ENCODE data around the gene PCNT.

PCNT gene

DNA sequence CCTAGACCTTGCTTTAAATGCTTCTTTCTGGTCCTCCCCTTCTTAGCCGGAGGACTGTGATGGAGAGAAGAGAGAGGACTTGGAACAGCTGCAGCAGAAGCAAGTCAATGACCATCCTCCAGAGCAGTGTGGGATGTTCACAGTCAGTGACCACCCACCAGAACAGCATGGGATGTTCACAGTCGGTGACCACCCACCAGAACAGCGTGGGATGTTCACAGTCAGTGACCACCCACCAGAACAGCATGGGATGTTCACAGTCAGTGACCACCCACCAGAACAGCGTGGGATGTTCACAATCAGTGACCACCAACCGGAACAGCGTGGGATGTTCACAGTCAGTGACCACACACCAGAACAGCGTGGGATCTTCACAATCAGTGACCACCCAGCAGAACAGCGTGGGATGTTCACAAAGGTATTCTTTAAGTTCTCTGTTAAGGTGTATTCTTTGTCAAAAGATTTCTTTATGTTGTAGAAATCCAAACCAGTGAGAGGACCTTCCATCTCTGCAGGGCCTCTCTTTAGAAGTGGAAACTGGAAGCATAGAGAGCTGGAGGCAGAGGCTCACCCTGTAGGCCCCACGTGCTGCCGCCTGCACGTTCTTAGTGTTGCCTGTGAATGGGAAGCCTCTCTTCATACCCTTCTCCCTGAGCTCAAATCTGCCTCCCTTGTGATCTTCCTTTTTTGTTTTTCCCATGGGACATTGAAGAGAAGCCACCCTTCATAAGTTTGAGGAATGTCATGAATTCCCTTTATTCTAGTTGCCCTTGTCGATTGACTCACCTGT is 10.6 kb downstream of the PCNT start:
- DNase-seq = no peak

DNA sequence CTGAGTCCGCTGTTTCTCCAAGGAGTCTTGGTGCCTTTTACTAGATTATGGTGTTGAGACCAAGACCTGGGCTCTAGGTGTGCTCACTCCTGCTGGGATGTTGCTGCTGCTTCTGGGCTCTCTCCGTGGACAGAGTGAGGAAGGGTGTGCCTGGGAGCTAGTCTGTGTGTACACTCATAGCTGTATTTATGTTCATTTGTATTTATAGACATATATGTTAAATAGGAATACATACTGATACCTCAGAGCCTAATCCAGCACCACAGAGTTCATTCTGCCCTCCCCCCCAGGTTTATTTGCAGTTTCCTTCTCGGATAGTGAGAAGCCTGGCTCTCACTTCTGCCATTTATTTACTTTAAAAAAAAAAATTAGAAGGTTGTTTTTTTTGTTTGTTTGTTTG is 12.6 kb downstream of the PCNT start:
- DNase-seq = no peak

DNA sequence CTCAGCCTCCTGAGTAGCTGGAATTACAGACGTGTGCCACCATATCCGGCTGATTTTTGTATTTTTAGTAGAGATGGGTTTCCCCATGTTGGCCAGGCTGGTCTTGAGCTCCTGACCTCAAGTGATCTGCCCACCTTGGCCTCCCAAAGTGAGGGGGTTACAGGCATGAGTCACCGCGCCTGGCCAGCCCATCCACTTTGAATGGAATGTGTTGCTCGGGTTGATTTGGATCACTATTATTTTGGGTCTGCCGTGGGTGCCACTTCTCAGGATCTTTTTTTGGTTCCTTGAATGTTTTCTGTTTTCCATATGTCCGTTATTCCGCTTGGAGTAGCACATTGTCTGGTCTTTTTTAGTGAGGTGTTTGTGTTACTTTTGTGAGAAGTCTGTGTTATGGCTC is 17.0 kb downstream of the PCNT start:
- DNase-seq = no peak

DNA sequence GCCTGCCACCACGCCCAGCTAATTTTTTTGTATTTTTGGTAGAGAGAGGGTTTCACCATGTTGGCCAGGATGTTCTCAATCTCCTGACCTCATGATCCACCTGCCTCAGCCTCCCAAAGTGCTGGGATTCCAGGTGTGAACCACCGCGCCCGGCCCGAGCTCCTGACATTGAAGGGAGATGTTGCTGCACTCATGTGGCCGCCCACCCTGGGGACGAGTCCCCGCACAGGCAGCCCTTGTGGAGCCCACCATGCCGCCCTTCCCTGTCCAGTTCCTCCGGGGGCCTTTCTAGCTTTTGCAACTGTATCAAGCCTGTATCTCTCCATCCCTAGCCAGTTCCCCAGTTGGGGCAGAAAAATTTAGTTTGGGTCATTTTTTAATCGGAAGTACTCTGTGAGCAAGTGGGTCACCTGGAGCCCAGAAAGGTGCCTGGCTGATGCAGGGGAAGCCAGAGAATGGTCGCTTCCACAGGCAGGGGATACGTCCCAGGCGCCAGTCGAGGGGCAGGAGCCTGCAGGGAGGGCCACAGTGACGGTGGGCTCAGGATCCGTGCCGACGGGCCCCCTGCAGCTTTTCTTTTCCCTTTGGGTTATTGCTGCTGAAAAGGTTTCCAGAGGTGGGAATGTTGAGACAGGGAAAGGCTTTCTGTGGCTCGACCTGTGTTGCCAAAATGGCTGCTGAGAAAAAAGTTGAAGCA is 20.4 kb downstream of the PCNT start:
- no peak for DNase-seq

DNA sequence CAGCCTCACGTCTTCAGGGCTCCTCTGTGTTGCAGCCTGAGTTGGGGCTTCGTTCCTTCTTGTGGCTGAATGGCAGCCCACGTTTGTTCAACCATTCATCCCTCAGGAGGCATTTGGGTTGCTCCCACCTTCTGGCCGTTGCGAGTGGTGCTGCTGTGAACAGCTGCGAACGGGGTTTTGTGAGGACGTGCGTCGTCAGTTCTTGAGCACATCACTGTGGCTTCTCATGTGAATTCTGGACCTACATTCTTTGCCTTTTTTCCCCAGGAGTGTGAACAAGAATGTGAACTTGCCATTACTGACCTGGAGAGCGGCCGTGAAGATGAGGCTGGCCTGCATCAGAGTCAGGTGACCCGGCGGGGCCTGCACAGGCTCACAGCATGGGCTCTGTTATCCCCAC is 21.9 kb downstream of the PCNT start:
- no peak for DNase-seq

DNA sequence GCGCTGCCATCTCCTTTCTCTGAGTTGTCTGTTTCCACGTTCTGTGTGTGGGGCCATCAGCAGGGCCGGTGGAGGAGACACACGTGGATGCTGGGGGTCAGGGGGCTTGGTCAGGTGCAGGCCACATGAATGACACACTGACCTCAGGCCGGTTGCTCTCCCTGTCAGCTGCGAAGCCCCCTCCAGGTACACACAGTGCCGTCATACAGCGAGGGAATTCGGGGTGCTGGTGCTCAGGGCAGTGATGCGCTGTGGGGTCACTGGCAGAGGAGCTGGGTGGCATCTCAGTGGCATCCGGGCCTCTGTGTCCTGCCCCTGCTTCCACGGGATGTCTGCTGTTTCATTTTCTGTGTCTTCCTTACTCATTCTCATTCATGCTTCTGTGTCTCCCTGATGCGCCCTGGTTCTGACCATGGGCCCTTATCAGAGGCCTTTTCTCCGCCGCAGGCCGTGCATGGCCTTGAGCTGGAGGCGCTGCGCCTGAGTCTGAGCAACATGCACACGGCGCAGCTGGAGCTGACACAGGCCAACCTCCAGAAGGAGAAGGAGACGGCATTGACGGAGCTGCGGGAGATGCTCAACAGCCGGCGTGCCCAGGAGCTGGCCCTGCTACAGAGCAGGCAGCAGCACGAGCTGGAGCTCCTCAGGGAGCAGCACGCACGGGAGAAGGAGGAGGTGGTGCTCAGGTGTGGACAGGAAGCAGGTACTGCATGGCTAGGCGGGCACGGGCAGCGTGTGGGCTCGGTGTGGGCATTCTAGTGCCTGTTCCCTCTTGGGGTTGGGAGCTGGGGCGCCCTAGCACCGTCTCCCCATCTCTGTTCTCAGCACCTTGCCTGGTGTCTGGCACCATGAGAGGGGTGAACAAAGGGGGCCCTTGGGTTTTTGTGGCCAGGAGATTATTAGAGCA is 22.6 kb downstream of the PCNT start:
- DNase-seq = no peak

DNA sequence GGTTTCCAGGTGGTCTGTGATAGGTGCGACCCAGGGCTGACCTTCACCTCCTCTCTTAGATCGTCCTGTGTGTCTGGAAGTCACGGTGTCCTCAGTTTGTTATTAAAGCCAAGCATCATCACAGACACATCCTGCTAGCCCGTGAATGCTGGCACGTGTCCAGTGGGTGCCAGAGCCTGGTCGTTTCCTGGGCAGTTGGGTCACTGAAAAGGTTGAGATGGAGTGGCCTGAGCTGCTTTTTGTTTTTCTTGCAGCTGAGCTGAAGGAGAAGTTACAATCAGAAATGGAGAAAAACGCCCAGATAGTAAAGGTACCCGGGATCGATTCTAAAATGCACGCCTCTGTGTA is 23.2 kb downstream of the PCNT start:
- DNase-seq = no peak

DNA sequence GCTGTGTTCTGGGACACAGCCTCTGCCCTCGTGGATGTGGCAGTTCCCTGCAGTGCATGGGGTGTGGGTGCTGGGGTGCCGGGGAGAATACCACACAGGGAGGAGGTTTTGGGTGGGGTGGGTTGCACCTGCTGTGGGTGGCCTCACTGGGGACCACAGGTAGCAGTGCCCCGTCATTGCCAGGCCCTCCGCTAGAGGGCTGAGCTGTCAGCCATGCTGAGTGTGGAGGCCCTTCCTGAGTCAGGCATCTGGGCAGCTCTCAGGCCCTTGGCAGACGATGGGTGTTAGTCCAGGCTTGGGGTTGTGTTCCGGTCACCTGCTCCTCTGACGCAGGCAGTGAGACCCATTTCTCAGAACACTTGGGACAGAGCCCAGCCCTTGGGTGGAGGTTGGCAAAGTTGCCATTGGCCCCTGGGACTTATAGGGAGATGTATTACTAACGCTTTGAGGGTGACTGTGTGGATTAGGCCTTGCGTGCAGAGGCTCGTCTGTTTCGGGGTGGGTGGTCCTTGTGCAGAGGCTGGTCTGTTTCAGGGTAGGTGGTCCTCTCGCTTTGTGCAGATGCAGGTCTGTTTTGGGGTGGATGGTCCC is 23.9 kb downstream of the PCNT start:
- no peak for DNase-seq

DNA sequence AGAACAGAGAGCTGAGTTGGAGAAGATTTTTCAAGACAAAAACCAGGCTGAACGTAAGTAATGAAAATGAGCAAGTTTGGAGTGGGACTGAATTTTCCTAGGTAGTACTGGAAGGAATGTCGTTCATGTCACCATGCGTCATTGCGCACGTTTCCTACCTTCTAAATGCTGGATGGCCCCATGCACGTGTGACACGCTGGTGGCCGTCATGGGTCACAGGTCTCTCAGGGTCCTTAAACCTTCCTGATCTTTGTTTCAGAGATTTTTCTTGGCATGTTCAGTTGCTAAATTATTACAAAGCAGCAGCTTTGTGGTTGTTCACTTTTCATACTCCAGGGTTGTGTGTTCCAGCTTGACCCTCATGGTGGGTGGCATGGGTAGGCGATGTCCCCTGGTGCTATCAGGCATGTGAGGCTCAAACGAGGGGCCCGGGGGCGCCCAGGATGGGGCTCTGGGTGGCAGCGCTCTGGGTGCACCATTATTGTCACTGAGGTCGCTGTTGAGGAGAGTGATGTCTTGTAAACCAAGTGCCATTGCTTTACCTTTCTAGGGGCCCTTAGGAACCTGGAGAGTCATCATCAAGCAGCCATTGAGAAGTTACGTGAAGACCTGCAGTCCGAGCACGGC is 25.3 kb downstream of the PCNT start:
- DNase-seq = no peak

DNA sequence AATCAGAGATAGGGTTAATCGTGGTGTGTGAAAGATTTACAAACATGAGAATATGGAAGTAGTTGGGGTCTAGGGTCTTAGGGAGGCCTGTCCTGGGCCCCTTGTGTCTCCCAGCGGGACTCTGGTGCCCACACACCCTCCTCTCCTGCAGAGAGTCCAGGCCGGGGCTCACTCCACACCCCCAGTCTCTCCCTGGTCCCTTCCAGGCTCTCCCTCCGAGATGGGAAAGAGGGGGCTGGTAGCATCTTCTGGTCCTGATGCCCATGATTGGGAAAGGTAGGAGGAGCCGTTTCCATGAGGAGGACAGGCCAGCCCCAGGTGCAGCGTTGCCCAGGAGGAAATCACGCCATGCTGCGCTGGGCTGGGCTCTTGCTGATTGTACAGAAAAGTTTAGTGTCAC is 26.6 kb downstream of the PCNT start:
- no peak for DNase-seq

DNA sequence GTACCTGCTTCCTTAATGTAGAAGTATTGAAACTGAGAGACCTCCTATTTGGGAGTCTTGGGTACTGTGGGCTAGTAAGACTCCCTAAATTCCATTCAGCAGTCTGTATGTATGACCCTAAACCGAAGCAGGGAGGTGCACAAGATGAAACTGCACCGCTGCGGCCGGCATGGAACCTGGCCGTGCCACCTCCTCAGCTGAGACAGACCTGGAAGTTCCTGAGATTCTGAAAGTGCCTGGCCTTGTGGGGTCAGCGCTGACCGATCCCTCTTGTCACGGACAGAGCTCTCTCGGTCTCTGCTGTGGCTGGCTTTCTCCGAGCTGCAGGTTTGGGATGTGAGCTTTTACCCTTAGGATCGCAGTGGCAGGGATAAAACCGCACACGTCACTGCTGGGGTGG is 27.0 kb downstream of the PCNT start:
- no peak for DNase-seq

DNA sequence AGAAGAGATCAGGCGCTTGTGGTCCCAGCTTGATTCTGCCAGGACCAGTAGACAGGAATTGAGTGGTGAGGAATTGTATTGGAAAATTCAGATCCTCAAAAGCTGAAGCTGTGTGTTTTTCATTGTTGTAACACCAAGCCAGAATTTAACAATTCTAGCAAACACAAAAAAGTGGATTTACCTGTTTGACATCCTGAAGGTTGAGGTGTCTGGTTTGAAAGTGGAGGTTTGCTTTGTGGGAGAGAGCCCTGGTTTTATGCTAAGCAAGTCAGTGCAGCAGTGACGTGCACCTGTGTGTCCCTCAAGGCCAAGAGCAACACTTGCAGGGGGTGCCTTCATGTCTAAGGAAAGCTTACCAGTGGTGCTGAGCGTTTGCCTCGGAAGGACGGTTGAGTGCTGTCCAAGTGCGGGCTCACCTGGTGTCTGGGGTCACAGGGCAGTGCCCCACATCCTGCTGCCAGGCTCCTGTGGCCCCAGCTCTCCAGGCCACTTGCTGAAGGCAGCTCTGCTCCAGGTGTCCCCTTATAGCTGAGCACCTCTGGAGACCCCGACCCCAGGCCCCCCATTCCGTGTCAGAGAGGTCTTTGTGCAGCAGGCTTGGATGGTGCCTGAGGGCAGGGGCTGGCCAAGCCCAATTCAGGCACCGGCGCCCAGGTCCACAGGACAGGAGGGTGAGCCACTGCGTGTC is 27.7 kb downstream of the PCNT start:
- DNase-seq = no peak

DNA sequence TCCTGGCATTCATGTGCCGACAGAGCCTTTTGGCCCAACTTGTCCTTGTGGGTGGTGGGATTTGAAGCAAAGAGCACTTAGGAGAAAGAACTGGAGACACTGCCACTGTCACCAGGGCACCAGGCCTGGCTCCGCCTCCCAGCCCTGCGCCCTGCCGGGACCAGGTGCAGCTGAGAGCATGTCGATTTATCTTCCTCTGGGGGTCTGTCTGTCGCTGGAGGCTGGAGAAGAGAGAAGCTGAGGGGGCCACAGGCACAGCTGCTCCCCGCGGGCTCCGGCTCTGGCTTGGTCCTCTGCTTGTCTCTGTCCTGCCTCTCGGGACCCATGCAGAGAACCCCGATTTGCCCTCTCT is 28.2 kb downstream of the PCNT start:
- DNase-seq = no peak

DNA sequence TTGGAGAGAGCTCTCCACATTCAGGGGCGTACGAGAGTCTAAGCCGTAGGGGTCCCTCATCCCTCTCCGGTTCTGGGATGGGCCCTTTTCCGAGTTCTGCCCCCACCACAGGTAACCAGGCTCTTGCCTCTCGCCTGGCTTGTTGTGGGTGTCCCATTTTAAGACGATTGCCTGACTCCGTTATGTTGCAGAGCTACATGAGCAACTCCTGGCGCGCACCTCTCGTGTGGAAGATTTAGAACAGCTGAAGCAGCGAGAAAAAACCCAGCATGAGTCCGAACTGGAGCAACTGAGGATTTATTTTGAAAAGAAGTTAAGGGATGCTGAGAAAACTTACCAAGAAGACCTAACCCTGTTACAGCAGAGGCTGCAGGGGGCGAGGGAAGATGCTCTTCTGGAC is 29.0 kb downstream of the PCNT start:
- no peak for DNase-seq

DNA sequence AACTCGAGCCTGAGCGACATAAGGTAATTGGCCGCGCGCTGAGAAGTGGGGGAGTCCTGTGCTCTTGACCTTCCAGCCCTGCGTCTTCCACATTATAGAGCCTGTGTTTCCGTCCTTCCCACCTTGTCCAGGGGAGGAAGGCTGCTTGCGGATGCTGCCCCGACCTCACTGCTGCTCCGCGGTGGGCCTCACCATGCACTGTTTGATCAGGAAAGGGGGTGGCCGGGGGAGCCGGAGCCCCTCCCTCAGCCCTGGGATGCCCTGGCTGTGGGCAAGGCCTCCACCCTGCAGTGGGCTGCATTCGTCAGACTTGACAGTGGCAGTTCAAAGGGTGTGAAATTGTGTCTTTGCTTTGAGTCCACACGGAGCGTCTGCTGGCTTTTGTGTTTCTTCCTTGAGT is 30.1 kb downstream of the PCNT start:
- no peak for DNase-seq

DNA sequence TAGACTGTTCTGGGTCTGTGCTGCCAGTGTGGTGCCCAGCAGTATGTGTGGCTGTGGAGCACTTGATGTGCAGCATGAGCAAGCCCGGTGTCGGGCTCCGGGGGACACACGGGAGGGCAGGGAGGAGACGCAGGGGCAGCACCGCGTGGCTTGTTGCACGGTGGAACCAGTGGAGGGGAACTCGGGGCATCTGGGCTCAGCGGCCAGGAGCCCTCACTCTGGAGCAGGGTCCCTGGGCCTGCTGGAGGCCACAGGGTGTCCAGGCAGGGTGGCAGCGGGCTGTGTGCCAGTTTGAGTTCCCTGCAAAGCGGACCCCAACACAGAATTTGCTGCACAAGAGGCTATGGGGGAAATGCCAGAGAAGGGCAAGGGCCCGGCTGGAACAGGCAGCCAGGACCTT is 30.6 kb downstream of the PCNT start:
- DNase-seq = no peak

DNA sequence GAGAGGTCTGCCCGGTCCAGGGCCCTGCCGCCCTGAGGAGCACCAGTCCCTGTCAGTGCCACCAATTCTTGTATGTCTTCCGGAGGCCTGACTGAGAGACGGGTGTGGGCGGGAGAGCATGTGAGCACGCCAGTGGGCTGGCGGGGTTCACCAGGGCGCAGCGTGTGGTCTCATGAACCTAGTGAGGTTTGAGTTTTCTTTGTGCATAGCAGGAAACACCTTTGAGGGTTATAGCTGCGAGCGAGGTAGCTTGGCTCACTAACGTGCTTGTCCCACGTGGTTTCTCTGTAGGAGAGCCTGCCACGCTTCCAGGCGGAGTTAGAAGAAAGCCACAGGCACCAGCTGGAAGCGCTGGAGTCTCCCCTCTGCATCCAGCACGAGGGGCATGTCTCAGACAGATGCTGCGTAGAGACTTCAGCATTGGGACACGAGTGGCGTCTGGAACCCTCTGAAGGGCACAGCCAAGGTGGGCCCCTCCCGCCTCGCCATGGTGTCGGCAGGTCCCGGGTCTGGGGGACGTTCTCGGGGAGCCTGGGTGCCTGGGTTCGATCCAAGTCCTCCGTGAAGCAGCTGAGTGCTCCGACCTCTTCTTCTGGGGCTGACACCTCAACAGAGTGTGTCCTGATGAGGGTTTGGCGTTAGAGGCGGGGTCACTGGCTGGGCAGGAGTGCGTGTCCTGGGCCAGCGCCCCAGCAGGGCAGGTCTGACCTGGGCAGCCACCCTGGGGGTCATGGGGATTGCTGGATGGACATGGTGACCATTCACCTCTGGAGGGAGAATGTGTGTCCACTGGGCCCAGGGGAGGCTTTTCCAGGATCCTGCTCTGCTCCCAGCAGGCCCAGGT is 31.4 kb downstream of the PCNT start:
- DNase-seq = no peak

DNA sequence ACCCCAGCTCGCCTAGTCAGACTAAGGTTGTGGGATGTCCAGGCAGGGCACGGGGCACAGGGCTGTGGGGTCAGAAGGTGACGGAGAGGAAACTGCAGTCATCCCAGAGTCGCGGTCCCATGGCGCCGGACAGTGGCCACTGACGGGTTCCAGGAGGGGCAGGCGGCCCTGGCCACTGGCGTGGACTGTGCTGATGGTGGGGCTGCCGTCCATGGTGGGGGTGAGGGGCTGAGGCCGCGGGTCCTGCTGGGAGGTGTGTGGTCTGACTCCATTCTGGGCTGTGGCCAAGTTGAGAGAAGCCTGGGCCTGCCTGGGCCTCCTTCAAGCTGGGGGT is 32.0 kb downstream of the PCNT start:
- DNase-seq = no peak

DNA sequence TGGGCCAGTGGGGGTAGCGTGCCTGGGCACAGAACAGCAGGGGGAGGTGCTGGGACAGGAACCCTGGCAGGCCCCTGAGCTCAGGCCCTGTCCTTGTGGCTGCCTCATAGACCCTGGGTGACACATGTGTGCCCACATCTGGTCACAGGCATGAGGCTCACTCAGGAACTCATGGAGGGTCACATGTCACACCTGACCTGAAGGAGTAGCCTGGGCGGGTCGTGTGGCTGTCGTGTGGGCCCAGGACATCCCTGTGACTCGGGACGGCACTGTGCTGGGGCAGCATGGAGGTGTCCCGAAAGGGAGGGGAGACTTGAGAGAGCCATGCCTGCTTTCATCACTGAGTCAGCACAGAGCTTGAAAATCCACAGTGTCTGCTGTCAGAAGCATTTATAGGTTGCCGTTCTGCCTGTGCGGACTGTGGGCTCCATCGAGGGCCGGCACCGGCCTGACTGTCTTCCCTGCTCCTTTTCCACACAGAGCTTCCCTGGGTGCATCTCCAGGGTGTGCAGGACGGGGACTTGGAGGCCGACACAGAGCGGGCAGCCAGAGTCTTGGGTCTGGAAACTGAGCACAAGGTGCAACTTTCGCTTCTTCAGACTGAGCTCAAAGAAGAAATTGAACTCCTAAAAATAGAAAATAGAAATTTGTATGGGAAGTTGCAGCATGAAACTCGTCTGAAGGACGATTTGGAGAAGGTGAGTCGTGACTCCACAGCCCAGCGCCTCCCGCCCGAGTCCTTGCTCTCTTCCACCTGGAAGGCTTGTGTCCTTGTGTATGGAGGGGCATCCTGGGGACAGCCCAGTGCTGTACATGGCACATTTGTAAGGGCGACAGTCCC is 32.8 kb downstream of the PCNT start:
- DNase-seq = no peak

DNA sequence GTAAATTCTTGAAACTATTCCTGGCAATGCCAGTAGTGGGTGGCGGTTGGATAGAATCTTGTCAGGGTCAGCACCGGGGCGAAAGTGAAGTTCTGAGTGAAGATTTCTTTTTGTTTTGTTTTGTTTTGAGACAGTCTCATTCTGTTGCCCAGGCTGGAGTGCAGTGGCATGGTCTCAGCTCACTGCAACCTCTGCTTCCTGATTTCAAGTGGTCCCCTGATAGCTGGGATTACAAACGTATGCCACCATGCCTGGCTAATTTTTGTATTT is 33.3 kb downstream of the PCNT start:
- DNase-seq = no peak

Measured in activated naive CD4-positive, alpha-beta T cell treated with Interleukin-2 at 50 U/mL for 16 hours (primary cell).